Esophagus squamous epithelium (tissue), 5 donors: ENCODE results near the gene MAML3. TPM values are rescaled to one million over a fixed set of nuclear protein-coding genes. Genes with fewer than 3 reads are reported as not detected.

Source experiments
- DNase-seq: peaks from one replicate; lab custom pipeline; 2025; lab: John Stamatoyannopoulos, UW
- H3K27ac ChIP-seq, 4 donors: fragments of 200-600 bp; sonication (generic); one replicate each; pipeline ENCODE4 v1.5.1; 2016 to 2019; ENCODE audit warnings: mild to moderate bottlenecking in 1 of 4
- H3K27me3 ChIP-seq, 4 donors: fragments of 200-600 bp; sonication (generic); 1 replicate in 3 of 4; 2 replicates in 1 of 4; pipeline versions ENCODE4 v1.5.1 to v1.6.0; 2017 to 2021; ENCODE audit warnings: antibody characterized with exemption in 1 of 4
- H3K36me3 ChIP-seq, 3 donors: fragments of 200-600 bp; sonication (generic); one replicate each; pipeline ENCODE4 v1.5.1; 2016 to 2019
- H3K4me1 ChIP-seq, 3 donors: fragments of 200-600 bp; sonication (generic); one replicate each; pipeline ENCODE4 v1.5.1; 2017 to 2019
- H3K4me3 ChIP-seq, 4 donors: fragments of 200-600 bp; sonication (generic); 1 replicate in 3 of 4; 2 replicates in 1 of 4; pipeline ENCODE4 v1.5.1; 2016 to 2019; ENCODE audit warnings: mild to moderate bottlenecking in 2 of 4, moderate library complexity in 1 of 4
- H3K9me3 ChIP-seq, 3 donors: fragments of 200-600 bp; sonication (generic); one replicate each; pipeline ENCODE4 v1.5.1; 2016 to 2019
- POLR2A ChIP-seq, 4 donors: fragments of 450-650 bp; IDR thresholded peaks; one replicate each; pipeline ENCODE4 v1.6.1; 2017; ENCODE audit warnings: antibody characterized with exemption in 4 of 4, mild to moderate bottlenecking in 4 of 4, moderate library complexity in 3 of 4
- WGBS, 2 donors: methylation state at CpG; one replicate each; pipeline ENCODE4 v1.1.5; 2018; 5-methylcytosine and 5-hydroxymethylcytosine counted together
- intact Hi-C: fragments of 100-400 bp; cut with DNase I; formaldehyde crosslinking; loops from one replicate; pipeline ENCODE4 v1.15.0; 2022
- total RNA-seq, 4 donors: library from RNA; depleted of rRNA; stranded (reverse); fragments of >200 nt; gene quantifications; one replicate each; pipeline ENCODE4 v1.1.0, GENCODE V29; 2016
- TF ChIP-seq, protein P1 (sequence below), 6 experiments: fragments of 450-650 bp in 4 of 6; fragments of 200-600 bp in 2 of 6; sonication (generic) in 2 of 6; IDR thresholded peaks; one replicate each; pipeline ENCODE4 v1.5.1; 2016 to 2019; ENCODE audit warnings: antibody characterized with exemption in 6 of 6, mild to moderate bottlenecking in 4 of 6, moderate library complexity in 4 of 6
- donor health status: DM: yes; HTN: yes; CAD: no.

The MAML3 gene
- total RNA-seq, 4 donors from 2014 or later = 6.9 to 14.2 (median 8.9) TPM

DNA sequence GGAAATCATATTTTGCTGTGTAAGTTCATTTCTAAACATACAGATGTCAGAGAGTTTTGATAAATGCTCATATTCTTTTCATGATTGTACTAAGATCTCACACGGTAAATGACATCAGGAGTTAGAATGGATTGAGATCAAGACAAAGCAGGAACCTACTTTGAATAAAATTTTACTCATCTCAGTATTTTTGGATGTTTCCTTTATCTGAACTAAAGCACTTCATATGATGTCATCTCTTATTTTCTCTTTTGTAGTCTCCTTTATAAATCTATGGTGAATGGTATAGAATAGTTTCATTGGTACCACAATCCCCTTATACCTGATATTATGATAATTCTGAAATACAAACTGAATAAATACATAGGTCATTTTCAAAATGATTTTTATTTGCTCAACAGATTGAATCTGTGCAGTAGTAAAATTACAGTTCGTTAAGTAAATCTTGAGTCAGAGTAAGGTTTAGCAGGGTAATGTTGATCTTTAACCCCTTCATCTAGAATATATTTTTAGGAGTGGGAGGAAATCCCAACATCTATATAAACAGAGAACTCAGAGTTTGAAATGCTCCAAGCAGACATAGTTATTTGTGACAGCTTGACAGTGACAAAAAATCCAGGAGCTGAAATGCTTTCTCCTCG, 308.4 kb downstream of the MAML3 start:
- Histone ChIP-seq H3K9me3 (no peaks in the 10 kb centered on the region), H3K27ac (no peak overlapping the region), H3K36me3 (no peaks in the 10 kb centered on the region), H3K27me3 (no peaks in the 10 kb centered on the region), H3K4me1 (peaks cover 0 to 24% (median 0%) of the 10 kb centered on the region in 3 donors), H3K4me3 (no peak overlapping the region)
- intact Hi-C loops = no loop called here
- 75 to 86% methylated on average over 3 of the region's 3 CpGs for WGBS, 2 donors
- DNase-seq = no peak
- TF ChIP-seq, protein P1, sequence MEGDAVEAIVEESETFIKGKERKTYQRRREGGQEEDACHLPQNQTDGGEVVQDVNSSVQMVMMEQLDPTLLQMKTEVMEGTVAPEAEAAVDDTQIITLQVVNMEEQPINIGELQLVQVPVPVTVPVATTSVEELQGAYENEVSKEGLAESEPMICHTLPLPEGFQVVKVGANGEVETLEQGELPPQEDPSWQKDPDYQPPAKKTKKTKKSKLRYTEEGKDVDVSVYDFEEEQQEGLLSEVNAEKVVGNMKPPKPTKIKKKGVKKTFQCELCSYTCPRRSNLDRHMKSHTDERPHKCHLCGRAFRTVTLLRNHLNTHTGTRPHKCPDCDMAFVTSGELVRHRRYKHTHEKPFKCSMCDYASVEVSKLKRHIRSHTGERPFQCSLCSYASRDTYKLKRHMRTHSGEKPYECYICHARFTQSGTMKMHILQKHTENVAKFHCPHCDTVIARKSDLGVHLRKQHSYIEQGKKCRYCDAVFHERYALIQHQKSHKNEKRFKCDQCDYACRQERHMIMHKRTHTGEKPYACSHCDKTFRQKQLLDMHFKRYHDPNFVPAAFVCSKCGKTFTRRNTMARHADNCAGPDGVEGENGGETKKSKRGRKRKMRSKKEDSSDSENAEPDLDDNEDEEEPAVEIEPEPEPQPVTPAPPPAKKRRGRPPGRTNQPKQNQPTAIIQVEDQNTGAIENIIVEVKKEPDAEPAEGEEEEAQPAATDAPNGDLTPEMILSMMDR (IDR thresholded peaks at IDR 0.05) = no peak
- TF ChIP-seq POLR2A (IDR thresholded peaks at IDR 0.05) = no peak

GRCh38 chr4:139844459-139845036, 309.4 kb downstream of the MAML3 start:
- no peak for DNase-seq

GRCh38 chr4:139844057-139844456, 309.9 kb downstream of the MAML3 start:
- WGBS, 2 donors = 91 to 95% methylated on average over 2 of the region's 2 CpGs
- intact Hi-C loops = no loop called here
- no peak for TF ChIP-seq POLR2A (IDR thresholded peaks at IDR 0.05)
- TF ChIP-seq, protein P1 (IDR thresholded peaks at IDR 0.05) = no peak

More at GRCh38 chr4:139844459-139845036, 309.4 kb downstream of the MAML3 start:
- TF ChIP-seq POLR2A (IDR thresholded peaks at IDR 0.05) = no peak
- TF ChIP-seq, protein P1 (IDR thresholded peaks at IDR 0.05) = no peak
- intact Hi-C loops = no loop called here
- Histone ChIP-seq H3K4me3 (no peak overlapping the region), H3K9me3 (no peaks in the 10 kb centered on the region), H3K4me1 (peaks cover 0 to 19% (median 0%) of the 10 kb centered on the region in 3 donors), H3K27me3 (no peaks in the 10 kb centered on the region), H3K36me3 (no peaks in the 10 kb centered on the region), H3K27ac (no peak overlapping the region)

GRCh38 chr4:139843641-139844040, 310.3 kb downstream of the MAML3 start:
- intact Hi-C loops = no loop called here
- WGBS, 2 donors = 78 to 85% methylated on average over 5 of the region's 5 CpGs
- no peaks in the 10 kb centered on the region for H3K36me3 ChIP-seq
- TF ChIP-seq, protein P1 (IDR thresholded peaks at IDR 0.05) = no peak
- no peak for TF ChIP-seq POLR2A (IDR thresholded peaks at IDR 0.05)
- no peak for DNase-seq
- H3K27ac ChIP-seq = no peak overlapping the region
- no peaks in the 10 kb centered on the region for H3K9me3 ChIP-seq
- no peak overlapping the region for H3K4me3 ChIP-seq
- no peaks in the 10 kb centered on the region for H3K27me3 ChIP-seq
- peaks cover 0 to 10% (median 0%) of the 10 kb centered on the region in 3 donors for H3K4me1 ChIP-seq

More at GRCh38 chr4:139844057-139844456, 309.9 kb downstream of the MAML3 start:
- H3K9me3 ChIP-seq = no peaks in the 10 kb centered on the region
- no peak overlapping the region for H3K4me3 ChIP-seq
- H3K27ac ChIP-seq = no peak overlapping the region
- H3K4me1 ChIP-seq = peaks cover 0 to 15% (median 0%) of the 10 kb centered on the region in 3 donors
- H3K36me3 ChIP-seq = no peaks in the 10 kb centered on the region
- no peak for DNase-seq
- H3K27me3 ChIP-seq = no peaks in the 10 kb centered on the region

DNA sequence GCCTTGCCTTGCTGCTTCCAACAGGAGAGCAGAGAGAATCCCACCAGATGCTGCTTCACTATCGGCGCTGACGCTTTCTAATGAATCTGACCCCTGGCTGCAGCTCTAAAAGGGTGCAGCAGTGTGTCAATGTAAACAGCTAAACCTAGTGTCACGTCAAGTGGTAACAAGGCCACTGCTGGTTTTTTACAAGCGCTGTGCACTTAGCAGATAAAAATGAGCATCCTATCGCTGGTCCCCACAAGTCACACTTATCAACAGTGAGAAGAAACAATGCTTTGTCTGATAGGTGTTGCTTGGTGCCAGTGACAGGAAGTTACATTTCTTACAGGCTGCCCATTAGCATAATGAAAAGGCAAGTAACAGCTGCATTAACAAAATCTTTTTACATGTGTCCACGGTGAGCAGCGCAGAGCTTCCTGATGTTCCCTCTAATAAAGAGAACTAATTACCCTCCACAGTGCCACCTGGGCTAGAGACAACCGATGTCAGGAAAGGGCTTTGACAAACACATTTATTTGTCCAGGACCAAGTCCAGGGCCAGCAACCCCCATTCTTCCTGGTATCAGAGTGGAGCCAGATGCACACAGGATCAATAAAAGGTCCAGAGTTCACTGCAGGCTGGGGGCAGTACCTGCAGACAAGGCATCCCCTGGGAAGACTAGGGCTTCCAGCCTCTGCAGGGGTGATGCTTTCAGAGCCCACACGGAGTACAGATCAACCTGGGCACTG, 312.4 kb downstream of the MAML3 start:
- no peak for TF ChIP-seq POLR2A (IDR thresholded peaks at IDR 0.05)
- TF ChIP-seq, protein P1 (IDR thresholded peaks at IDR 0.05) = no peak
- DNase-seq = no peak
- 73 to 82% methylated on average over 10 of the region's 10 CpGs for WGBS, 2 donors

More for the DNA sequence above, 312.4 kb downstream of the MAML3 start:
- no peak overlapping the region for H3K4me3 ChIP-seq
- no peaks in the 10 kb centered on the region for H3K36me3 ChIP-seq
- H3K27me3 ChIP-seq = no peaks in the 10 kb centered on the region
- H3K4me1 ChIP-seq = peaks cover 0 to 6% (median 0%) of the 10 kb centered on the region in 3 donors
- H3K9me3 ChIP-seq = no peaks in the 10 kb centered on the region
- intact Hi-C loops = no loop called here
- H3K27ac ChIP-seq = no peak overlapping the region
